Mucosa of gallbladder (tissue), 1 donor: Measurements from ENCODE around the gene PRSS33. TPM values are rescaled to one million over a fixed set of nuclear protein-coding genes. Genes with fewer than 3 reads are reported as not detected.

Experiments
- DNase-seq: peaks from one replicate; pipeline ENCODE4 v3.0.0-alpha.2; 2020; ENCODE audit warnings: low spot score
- total RNA-seq: library from RNA; stranded (reverse); gene quantifications from one replicate; pipeline ENCODE4 v1.2.1, GENCODE V29; 2021
- donor health status: DM: no; HTN: no; CAD: no.

The PRSS33 gene
- total RNA-seq, 1 donor from 2014 or later, result 1.8 TPM

GRCh38 chr16:2763173-2763572, 24.2 kb downstream of the PRSS33 start:
- no peak for DNase-seq

GRCh38 chr16:2762711-2763110, 24.6 kb downstream of the PRSS33 start:
- DNase-seq, result no peak

GRCh38 chr16:2761886-2762583, 25.3 kb downstream of the PRSS33 start:
- no peak for DNase-seq

- DNase-seq, result no peak
Observed at GRCh38 chr16:2761472-2761871, 25.9 kb downstream of the PRSS33 start.

- DNase-seq, result no peak
Observed at GRCh38 chr16:2757344-2757743, 30.0 kb downstream of the PRSS33 start.

GRCh38 chr16:2756288-2757015, 30.9 kb downstream of the PRSS33 start:
- DNase-seq, result no peak

GRCh38 chr16:2755158-2755557, 32.2 kb downstream of the PRSS33 start:
- DNase-seq, result no peak

- DNase-seq, result no peak
Observed at GRCh38 chr16:2753733-2754020, 33.7 kb downstream of the PRSS33 start.

- DNase-seq, result peak; percentile 86
Observed at GRCh38 chr16:2752850-2753732, 34.3 kb downstream of the PRSS33 start.

GRCh38 chr16:2752035-2752849, 35.1 kb downstream of the PRSS33 start, which contains the start of gene SRRM2:
Gene SRRM2 (plus strand): TSS chr16:2752638. CDS start chr16:2756365, 3,727 bp downstream.
- DNase-seq, result peak; percentile 95

- DNase-seq, result peak; percentile 17
Observed at GRCh38 chr16:2751577-2752034, 35.8 kb downstream of the PRSS33 start.

GRCh38 chr16:2749936-2750335, 37.4 kb downstream of the PRSS33 start:
- DNase-seq, result no peak

GRCh38 chr16:2749476-2749875, 37.9 kb downstream of the PRSS33 start:
- DNase-seq, result no peak

- DNase-seq, result no peak
Observed at GRCh38 chr16:2748757-2749455, 38.5 kb downstream of the PRSS33 start.

GRCh38 chr16:2745961-2746360, 41.4 kb downstream of the PRSS33 start:
- DNase-seq, result no peak

GRCh38 chr16:2745116-2745890, 42.1 kb downstream of the PRSS33 start:
- no peak for DNase-seq

GRCh38 chr16:2744711-2745110, 42.6 kb downstream of the PRSS33 start:
- no peak for DNase-seq

GRCh38 chr16:2743007-2743810, 44.2 kb downstream of the PRSS33 start:
- DNase-seq, result no peak

GRCh38 chr16:2742323-2743006, 44.9 kb downstream of the PRSS33 start:
- DNase-seq, result no peak
